ENCODE results near the gene ASPRV1. TPM values are rescaled to one million over a fixed set of nuclear protein-coding genes. Genes with fewer than 3 reads are reported as not detected.

ASPRV1 gene
- total RNA-seq, 1 donor: 0.84 TPM

GRCh38 chr2:69994166-69994565 is 32.7 kb upstream of the ASPRV1 start:
- H3K4me1 ChIP-seq (ENCODE audit: insufficient read depth, low read length): peaks cover 11% of the 10 kb centered on the region
- H3K9me3 ChIP-seq (ENCODE audit: low read depth, low read length): no peaks in the 10 kb centered on the region
- H3K4me3 ChIP-seq (ENCODE audit: low read length): no peak overlapping the region
- H3K27me3 ChIP-seq (ENCODE audit: insufficient read depth, low read length): no peaks in the 10 kb centered on the region

GRCh38 chr2:69993708-69994107 is 32.3 kb upstream of the ASPRV1 start:
- no peaks in the 10 kb centered on the region for H3K27me3 ChIP-seq (ENCODE audit: insufficient read depth, low read length)

GRCh38 chr2:69993048-69993565 is 31.7 kb upstream of the ASPRV1 start:
- Histone ChIP-seq H3K4me1 (ENCODE audit: insufficient read depth, low read length) (peaks cover 11% of the 10 kb centered on the region), H3K4me3 (ENCODE audit: low read length) (no peak overlapping the region), H3K27me3 (ENCODE audit: insufficient read depth, low read length) (no peaks in the 10 kb centered on the region), H3K9me3 (ENCODE audit: low read depth, low read length) (no peaks in the 10 kb centered on the region)

More at GRCh38 chr2:69993708-69994107, 32.3 kb upstream of the ASPRV1 start:
- Histone ChIP-seq H3K4me1 (ENCODE audit: insufficient read depth, low read length) (peaks cover 11% of the 10 kb centered on the region), H3K9me3 (ENCODE audit: low read depth, low read length) (no peaks in the 10 kb centered on the region), H3K4me3 (ENCODE audit: low read length) (no peak overlapping the region)

GRCh38 chr2:69992310-69993047 is 31.0 kb upstream of the ASPRV1 start:
- peaks cover 6% of the 10 kb centered on the region for H3K4me1 ChIP-seq (ENCODE audit: insufficient read depth, low read length)
- H3K4me3 ChIP-seq (ENCODE audit: low read length): no peak overlapping the region
- H3K9me3 ChIP-seq (ENCODE audit: low read depth, low read length): no peaks in the 10 kb centered on the region
- no peaks in the 10 kb centered on the region for H3K27me3 ChIP-seq (ENCODE audit: insufficient read depth, low read length)

DNA sequence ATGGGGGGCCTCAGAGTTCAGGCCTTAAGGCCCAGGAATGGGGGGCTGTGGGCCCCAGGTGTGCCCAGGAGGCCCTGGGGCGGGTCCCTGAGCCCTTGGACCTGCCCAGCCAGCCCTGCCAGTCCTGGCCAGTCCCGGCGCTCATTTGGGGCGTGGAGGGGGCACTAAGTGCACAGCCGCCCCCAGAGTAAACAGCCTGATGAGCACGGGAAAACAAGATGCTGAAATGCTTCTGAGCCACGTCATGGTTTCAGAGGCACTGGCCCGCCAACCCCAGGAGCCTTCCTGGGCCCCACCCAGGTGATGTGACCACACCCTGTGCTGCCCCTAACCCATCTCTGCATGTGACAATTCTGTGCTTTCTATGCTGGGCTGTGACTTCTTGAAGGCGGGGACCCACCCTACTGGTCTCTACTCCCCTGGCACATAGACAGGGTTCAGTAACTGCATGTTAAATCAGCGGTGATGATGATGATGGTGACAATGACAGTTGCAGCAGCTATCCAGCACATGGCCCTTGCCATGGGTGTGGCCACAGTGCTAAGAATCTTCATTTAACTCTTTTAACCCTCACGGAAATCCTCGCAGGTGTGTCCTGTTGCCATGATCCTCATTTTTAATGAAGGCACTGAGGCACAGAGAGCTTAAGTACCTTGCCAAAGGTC is 28.1 kb upstream of the ASPRV1 start:
- Histone ChIP-seq H3K4me1 (ENCODE audit: insufficient read depth, low read length) (peaks cover 22% of the 10 kb centered on the region), H3K27me3 (ENCODE audit: insufficient read depth, low read length) (no peaks in the 10 kb centered on the region), H3K4me3 (ENCODE audit: low read length) (no peak overlapping the region), H3K9me3 (ENCODE audit: low read depth, low read length) (no peaks in the 10 kb centered on the region)

DNA sequence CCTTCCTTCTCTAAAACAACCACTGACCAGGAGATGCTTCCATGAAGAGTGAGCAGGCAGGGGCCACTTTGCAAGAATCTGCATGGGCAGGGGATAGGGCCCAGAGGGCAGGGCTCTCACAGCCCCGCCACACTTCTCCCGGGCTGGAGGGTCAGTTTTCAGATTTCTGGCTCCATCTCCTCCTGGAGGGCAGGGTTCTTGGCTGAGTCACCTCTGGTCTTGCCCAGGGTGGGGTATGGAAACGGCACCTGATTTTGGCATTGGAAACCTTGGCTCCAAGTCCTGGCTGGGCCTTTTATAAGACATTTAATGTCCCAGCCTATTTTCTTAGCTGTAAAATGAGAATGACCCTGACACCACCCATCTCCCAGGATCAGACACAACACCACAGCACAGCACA is 27.6 kb upstream of the ASPRV1 start:
- Histone ChIP-seq H3K27me3 (ENCODE audit: insufficient read depth, low read length) (no peaks in the 10 kb centered on the region), H3K4me1 (ENCODE audit: insufficient read depth, low read length) (peaks cover 26% of the 10 kb centered on the region), H3K4me3 (ENCODE audit: low read length) (no peak overlapping the region), H3K9me3 (ENCODE audit: low read depth, low read length) (no peaks in the 10 kb centered on the region)

- H3K9me3 ChIP-seq (ENCODE audit: low read depth, low read length): no peaks in the 10 kb centered on the region
- peaks cover 34% of the 10 kb centered on the region for H3K4me1 ChIP-seq (ENCODE audit: insufficient read depth, low read length)
- H3K4me3 ChIP-seq (ENCODE audit: low read length): no peak overlapping the region
- H3K27me3 ChIP-seq (ENCODE audit: insufficient read depth, low read length): no peaks in the 10 kb centered on the region
Measured at GRCh38 chr2:69988086-69988635, 26.7 kb upstream of the ASPRV1 start.

DNA sequence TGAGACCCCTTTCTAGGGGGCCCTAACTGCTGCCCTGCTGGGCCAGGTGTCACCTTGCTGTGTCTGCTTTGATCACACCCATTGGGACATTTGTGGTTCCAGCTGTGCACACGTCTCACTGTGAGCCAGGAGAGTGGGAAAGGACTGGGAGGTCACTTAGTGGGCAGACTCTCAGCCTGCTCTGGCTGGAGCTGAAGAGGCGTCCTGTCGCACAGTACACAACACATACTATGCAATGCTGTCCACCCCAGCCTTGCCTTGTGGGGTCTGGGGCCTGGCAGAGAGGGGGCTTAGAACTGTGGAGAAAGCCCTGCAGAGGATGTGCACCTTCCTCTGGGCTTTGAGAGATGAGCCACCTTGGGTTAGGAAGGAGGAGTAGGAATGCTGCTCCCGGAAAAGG is 25.3 kb upstream of the ASPRV1 start:
- Histone ChIP-seq H3K4me1 (ENCODE audit: insufficient read depth, low read length) (peaks cover 37% of the 10 kb centered on the region), H3K4me3 (ENCODE audit: low read length) (no peak overlapping the region), H3K9me3 (ENCODE audit: low read depth, low read length) (no peaks in the 10 kb centered on the region), H3K27me3 (ENCODE audit: insufficient read depth, low read length) (no peaks in the 10 kb centered on the region)

GRCh38 chr2:69985688-69986087 is 24.3 kb upstream of the ASPRV1 start:
- H3K4me1 ChIP-seq (ENCODE audit: insufficient read depth, low read length): peaks cover 37% of the 10 kb centered on the region
- no peaks in the 10 kb centered on the region for H3K27me3 ChIP-seq (ENCODE audit: insufficient read depth, low read length)
- H3K4me3 ChIP-seq (ENCODE audit: low read length): no peak overlapping the region
- no peaks in the 10 kb centered on the region for H3K9me3 ChIP-seq (ENCODE audit: low read depth, low read length)

DNA sequence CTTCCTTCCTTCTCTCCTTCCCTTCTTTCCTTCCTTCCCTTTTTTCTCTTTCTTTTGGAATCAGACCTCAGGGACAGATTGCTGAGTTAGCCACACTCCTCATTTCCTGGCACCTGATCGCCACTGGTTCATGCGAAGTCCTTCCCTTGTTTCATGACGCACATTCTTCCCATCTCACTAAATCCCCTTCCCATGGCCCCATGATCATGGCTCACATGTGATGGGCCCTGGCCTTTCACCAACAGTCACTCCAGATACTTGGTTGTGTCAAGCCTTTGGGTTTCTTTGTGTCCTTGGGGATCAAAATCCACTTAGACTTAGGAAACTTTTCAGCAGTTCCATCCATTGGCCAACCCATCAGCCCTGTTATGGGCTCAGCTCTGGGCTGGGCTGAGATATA is 23.8 kb upstream of the ASPRV1 start:
- no peaks in the 10 kb centered on the region for H3K27me3 ChIP-seq (ENCODE audit: insufficient read depth, low read length)
- H3K4me3 ChIP-seq (ENCODE audit: low read length): no peak overlapping the region
- H3K9me3 ChIP-seq (ENCODE audit: low read depth, low read length): no peaks in the 10 kb centered on the region
- H3K4me1 ChIP-seq (ENCODE audit: insufficient read depth, low read length): peaks cover 37% of the 10 kb centered on the region

DNA sequence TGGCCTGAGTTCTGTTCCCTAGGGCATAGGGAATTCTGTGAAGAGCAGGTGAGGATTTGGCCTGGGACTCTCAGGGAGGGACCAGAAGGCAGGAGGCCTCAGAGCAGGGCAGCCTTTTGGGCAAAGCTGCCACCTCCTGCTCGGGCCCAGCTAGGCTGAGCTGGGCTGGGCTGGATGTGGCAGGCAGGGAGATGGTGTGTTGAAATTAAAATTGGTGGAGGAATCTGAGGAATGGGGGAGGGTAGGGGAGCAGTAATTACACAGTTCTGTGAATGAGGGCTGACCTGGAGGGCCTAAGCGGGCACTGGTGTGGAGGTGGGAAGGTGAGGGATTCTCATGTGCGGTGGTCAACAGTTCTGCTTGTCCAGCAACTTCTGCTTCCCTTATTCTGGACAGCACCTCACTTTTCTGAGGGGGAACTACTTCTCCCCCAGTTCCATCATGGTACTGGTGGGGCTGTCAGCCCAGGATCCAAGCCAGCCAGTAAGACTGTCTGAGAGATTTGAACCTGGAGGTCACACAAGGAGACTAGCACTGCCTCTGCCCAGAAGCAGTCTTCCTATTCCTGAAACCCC is 22.0 kb upstream of the ASPRV1 start:
- H3K9me3 ChIP-seq (ENCODE audit: low read depth, low read length): no peaks in the 10 kb centered on the region
- no peaks in the 10 kb centered on the region for H3K27me3 ChIP-seq (ENCODE audit: insufficient read depth, low read length)
- H3K4me1 ChIP-seq (ENCODE audit: insufficient read depth, low read length): peaks cover 52% of the 10 kb centered on the region

DNA sequence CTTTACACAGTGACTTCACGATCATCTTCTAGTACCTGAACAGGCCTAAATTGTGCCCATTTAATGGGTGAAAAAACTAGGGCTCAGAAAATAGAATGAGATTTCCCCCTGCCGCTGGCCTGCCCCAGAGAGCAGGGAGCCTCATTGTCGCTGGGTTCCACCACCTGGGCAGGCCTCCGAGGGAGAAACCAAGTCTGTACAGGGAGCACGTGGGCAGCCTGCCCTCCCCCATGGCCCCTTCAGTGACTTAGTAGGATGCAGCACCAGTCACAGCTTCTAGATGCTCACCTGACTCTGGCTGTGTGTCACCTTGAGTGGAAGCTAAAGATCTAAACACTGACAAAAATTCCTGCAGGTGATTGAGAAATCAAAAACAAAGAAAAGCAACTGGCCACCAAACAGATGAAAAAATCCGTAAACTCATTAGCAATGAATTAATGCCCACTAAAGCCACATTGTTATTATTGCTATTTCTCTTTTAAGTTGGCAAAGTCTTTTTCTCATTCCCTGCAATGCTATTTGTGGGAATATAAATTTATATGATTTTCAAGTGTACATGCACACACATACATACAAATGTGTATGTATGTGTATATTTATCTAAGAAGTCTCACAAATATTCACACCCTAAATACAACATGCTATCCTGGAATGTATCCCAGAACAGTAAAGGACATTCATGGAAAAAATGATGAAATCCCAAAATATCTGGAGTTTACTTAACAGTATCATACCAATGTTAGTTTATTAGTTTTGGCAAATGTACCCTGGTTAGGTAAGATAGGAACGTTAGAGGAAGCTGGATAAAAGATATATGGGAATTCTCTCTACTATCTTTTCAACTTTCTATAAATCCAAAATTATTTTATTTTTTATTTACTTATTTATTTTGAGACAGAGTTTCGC is 18.7 kb upstream of the ASPRV1 start:
- H3K9me3 ChIP-seq (ENCODE audit: low read depth, low read length): no peaks in the 10 kb centered on the region
- H3K4me1 ChIP-seq (ENCODE audit: insufficient read depth, low read length): peaks cover 65% of the 10 kb centered on the region

More for the DNA sequence above, 22.0 kb upstream of the ASPRV1 start:
- no peak overlapping the region for H3K4me3 ChIP-seq (ENCODE audit: low read length)

DNA sequence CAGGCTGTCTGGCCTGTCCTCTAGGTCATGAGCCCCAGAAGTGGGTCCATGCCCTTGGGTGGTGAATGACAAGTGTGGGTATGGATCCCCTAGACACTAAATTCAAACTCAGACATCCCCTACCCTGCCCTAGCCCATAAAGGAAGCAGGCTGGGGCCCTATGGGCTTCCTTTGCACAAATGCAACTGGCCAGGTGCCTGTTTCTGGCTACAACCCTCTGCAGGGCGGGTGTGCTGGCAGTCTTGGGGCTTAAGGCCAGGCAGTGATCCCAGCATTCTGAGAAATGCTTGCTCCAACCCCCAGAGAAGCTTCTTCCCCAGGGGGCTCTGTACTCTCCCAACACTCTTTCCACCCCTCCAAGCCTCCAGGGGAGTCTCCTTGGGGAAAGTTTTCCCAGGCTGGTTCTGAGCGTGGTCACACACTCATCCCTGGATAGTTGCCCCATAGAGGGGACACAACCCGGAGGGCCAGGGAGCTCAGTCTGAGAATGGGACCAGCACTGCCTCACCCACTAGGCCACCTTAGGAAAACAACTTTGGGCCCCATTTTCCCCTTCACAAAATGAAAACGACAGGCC is 16.6 kb upstream of the ASPRV1 start:
- H3K4me3 ChIP-seq (ENCODE audit: low read length): no peak overlapping the region
- no peaks in the 10 kb centered on the region for H3K9me3 ChIP-seq (ENCODE audit: low read depth, low read length)
- peaks cover 56% of the 10 kb centered on the region for H3K4me1 ChIP-seq (ENCODE audit: insufficient read depth, low read length)
- no peaks in the 10 kb centered on the region for H3K27me3 ChIP-seq (ENCODE audit: insufficient read depth, low read length)

More for the DNA sequence above, 18.7 kb upstream of the ASPRV1 start:
- H3K4me3 ChIP-seq (ENCODE audit: low read length): no peak overlapping the region
- H3K27me3 ChIP-seq (ENCODE audit: insufficient read depth, low read length): no peaks in the 10 kb centered on the region

- no peak overlapping the region for H3K4me3 ChIP-seq (ENCODE audit: low read length)
- no peaks in the 10 kb centered on the region for H3K9me3 ChIP-seq (ENCODE audit: low read depth, low read length)
- H3K27me3 ChIP-seq (ENCODE audit: insufficient read depth, low read length): no peaks in the 10 kb centered on the region
- peaks cover 55% of the 10 kb centered on the region for H3K4me1 ChIP-seq (ENCODE audit: insufficient read depth, low read length)
Measured at GRCh38 chr2:69977186-69977585, 15.8 kb upstream of the ASPRV1 start.

All from mononuclear cell (primary cell).